Fibroblast of the aortic adventitia (primary cell): ENCODE data around the gene NANOS2. TPM values are rescaled to one million over a fixed set of nuclear protein-coding genes. Genes with fewer than 3 reads are reported as not detected.

Experiments used
- DNase-seq: peaks from one replicate; pipeline ENCODE4 v3.0.0-alpha.2; 2010; ENCODE audit warnings: low read depth
- H3K4me3 ChIP-seq: 2 replicates; pipeline ENCODE4 v1.5.1; 2011; ENCODE audit warnings: low read depth, mild to moderate bottlenecking, control low read depth, low read length, moderate library complexity
- total RNA-seq: library from RNA; depleted of rRNA; stranded (reverse); fragments of >200 nt; gene quantifications from 2 replicates; pipeline ENCODE4 v1.2.3, GENCODE V29; 2012; ENCODE audit warnings: low replicate concordance
- TF ChIP-seq, protein P1 (sequence below): IDR thresholded peaks from 2 replicates; pipeline ENCODE4 v1.5.1; 2011; ENCODE audit warnings: mild to moderate bottlenecking, low read length, control low read depth, inconsistent platforms; ENCODE audit not compliant: insufficient read depth

NANOS2 gene
- total RNA-seq, 1 donor, result not detected

- peak overlapping the region; percentile 45 for H3K4me3 ChIP-seq
- DNase-seq, result peak; percentile 86
- TF ChIP-seq, protein P1, sequence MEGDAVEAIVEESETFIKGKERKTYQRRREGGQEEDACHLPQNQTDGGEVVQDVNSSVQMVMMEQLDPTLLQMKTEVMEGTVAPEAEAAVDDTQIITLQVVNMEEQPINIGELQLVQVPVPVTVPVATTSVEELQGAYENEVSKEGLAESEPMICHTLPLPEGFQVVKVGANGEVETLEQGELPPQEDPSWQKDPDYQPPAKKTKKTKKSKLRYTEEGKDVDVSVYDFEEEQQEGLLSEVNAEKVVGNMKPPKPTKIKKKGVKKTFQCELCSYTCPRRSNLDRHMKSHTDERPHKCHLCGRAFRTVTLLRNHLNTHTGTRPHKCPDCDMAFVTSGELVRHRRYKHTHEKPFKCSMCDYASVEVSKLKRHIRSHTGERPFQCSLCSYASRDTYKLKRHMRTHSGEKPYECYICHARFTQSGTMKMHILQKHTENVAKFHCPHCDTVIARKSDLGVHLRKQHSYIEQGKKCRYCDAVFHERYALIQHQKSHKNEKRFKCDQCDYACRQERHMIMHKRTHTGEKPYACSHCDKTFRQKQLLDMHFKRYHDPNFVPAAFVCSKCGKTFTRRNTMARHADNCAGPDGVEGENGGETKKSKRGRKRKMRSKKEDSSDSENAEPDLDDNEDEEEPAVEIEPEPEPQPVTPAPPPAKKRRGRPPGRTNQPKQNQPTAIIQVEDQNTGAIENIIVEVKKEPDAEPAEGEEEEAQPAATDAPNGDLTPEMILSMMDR, result peak; percentile 100
These were observed 31.7 kb downstream of the NANOS2 start for GRCh38 chr19:45882652-45883585.

DNA sequence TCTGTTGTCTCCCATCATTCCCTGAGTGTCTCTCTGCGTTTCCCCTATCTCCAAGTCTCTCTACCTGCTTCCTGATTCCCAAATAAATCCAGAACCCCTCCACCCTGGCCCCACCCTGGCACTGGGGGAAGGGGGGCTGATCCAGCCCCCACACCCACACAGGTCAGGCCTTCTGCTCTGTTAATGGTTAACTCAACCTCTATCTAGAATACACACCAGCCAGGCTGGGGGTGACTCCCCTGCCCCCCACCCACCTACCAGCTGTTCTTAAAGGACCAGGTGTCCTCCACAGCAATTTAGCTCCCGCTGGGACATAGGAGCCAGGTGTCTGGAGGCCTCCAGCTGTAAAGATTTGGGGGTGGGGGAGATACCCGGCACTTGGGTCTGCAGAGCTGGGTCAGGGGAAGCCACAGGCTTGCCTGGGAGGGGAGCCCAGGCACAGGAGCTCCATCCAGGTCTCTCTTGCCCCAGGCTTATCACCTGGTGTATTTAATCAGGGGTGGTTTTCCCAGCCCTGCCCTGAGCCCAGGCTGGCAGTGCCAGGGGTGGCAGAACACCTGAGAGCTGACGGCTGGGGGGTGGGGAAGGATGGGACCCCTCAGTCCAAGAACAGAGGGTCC, 32.6 kb downstream of the NANOS2 start:
- TF ChIP-seq, protein P1, result no peak
- no peak overlapping the region for H3K4me3 ChIP-seq
- no peak for DNase-seq

GRCh38 chr19:45881082-45881908, 33.3 kb downstream of the NANOS2 start:
- TF ChIP-seq, protein P1, result no peak
- no peak for DNase-seq
- H3K4me3 ChIP-seq, result no peak overlapping the region

- no peak for DNase-seq
- TF ChIP-seq, protein P1, result no peak
- no peak overlapping the region for H3K4me3 ChIP-seq
These were observed 34.6 kb downstream of the NANOS2 start for GRCh38 chr19:45879971-45880370.

GRCh38 chr19:45879055-45879454, 35.5 kb downstream of the NANOS2 start:
- no peak overlapping the region for H3K4me3 ChIP-seq
- no peak for DNase-seq
- TF ChIP-seq, protein P1, result no peak

DNA sequence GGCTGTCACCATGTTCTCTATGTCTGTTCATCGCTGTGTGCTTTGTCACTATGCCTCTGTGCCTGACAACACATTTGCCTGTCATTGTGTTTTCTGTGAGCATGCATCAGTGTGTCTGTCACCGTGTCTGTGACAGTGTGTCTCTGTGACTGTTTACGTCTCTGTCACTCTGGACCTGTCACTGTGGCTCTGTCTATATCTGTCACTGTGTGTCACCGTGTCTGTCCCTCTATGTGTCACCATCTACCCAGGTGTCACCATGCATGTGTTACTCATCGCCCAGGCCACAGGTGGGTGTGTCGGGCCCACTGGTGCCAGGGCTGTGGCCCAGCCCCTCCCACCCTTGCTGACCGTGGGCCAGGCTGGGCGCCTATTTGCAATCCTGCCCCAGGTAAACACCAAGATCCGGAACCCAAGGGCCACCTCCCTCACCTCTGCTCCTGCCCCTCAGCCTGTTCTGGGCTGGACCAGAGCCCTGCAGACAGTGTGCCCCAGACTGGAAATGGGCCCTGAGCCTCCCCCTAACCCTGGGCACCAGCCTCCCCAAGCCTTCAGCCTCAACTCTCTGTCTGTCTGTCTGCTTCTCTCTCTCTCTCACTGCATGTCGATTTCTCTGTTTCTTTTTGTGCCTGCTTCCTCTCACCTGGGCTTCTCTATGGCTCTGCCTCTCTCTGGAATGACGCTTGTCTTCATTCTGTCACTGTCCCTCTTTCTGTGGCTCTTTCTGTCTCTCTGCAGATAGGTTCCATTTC, 36.4 kb downstream of the NANOS2 start:
- no peak overlapping the region for H3K4me3 ChIP-seq
- TF ChIP-seq, protein P1, result no peak
- no peak for DNase-seq
